ENCODE measurements around the gene MRTFB.

Gene MRTFB

GRCh38 chr16:14285513-14286367 is 214.6 kb downstream of the MRTFB start:
- peak; percentile 93 for DNase-seq (ENCODE audit: low read depth)

- DNase-seq (ENCODE audit: low read depth): no peak
Measured at GRCh38 chr16:14286368-14287230, 215.5 kb downstream of the MRTFB start.

DNA sequence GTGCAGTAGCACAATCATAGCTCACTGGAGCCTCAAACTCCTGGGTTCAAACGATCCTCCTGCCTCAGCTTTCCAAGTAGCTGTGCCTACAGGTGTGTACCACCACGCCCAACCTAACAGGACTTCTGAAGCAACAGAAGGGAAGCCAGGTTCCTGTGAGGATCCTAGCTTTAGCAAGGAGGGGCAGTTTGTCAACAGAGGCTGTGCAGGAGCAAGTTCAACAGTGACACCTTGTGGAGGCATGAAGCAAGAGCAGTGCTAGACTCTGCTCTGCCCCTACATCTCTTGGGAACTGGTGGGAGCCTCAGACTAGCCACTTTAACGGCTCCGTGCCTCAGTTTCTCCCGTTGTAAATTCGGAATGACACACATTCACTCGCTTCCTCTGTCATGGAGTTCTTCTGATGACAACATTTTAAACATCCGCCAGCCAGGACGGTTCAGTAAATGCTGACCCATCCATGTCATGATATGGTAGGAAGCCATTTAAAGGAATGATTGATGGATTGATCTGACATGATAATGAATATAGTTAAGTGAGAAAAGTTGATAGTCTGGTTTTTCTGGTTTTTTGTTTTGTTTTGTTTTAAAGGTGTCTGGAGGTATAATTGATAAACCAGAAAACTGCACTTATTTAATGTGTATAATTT is 218.7 kb downstream of the MRTFB start:
- DNase-seq (ENCODE audit: low read depth): no peak

- DNase-seq (ENCODE audit: low read depth): no peak
Measured at GRCh38 chr16:14291286-14291685, 220.2 kb downstream of the MRTFB start.

DNA sequence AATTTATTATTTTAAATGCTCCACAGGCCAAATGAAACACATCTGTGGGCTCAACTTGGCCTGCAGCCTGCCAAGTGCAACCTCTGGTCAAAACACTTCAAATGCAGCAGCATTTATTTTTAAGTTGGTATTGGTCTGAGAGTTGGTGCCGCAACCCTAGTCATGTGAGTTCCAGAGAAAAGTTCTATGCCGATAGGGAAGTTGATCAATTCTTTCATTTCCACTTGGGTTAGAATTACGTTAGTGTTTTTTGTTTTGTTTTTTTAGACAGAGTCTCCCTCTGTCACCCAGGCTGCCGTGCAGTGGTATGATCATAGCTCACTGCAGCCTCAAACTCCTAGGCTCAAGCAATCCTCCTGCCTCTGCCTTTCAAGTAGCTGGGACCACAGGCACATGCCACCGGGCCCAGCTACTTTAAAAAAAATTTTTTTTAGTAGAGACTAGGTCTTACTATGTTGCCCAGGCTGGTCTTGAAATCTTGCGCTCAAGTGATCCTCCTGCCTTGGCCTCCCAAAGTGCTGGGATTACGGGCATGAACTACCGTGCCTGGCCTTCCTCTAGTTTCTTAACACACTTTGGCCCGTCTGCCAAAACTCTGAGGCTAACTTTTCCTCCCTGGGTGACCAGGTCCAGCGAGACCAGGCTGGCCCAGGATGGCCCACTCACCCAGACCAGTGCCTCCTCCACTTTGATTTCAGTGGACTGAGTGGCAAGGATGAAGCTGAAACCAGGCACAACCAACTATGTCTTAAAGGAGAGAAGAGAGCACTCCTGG is 221.1 kb downstream of the MRTFB start:
- no peak for DNase-seq (ENCODE audit: low read depth)

DNA sequence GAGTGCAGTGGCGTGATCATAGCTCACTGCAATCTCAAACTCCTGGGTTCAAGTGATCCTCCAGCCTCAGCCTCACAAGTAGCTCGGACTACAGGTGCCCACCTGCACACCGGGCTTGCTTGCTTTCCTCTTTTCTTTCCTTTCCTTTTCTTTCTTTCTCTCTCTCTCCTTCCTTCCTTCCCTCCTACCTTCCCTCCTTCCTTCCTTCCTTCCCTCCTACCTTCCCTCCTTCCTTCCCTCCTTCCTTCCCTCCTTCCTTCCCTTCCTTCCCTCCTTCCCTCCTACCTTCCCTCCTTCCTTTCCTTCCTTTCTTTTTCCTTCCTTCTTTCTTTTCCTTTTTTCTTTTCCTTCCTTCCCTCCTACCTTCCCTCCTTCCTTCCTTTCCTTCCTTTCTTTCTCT is 225.5 kb downstream of the MRTFB start:
- no peak for DNase-seq (ENCODE audit: low read depth)

DNA sequence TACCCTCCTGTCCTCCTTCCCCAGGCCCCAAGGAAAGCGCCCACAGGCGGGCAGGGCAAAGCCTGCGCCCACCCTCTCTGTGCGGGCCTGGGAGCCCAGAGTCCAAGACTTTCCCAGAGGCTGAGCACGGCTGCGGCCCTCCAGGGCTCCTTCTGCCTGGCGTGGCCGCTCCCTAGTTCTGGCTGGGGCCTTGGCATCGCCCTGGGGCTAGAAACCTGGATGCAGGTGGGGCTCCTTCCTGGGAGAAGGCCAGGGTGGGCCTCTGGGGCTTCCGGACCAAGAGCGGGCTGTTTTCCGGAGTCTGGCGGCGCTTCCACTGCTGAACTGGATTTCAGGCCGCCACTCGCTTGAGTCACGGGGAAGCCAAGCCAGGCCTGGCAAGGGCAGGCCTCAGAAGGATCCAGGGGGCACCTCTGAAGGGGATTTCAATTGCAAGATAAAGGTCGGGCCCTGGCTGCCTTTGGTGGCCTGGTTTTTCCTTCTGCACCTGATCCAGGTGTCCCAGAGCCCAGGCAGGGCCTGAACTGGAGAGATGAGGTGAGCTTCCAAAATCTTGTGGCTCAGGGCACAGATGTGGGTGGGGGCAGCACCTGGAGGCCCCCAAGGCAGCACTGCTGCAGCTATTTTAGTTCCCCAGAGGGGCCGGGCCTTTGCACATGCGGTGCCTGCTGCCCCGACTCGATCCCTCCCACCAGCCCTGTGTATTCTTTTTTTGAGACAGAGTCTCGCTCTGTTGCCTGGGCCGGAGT is 227.4 kb downstream of the MRTFB start:
- DNase-seq (ENCODE audit: low read depth): no peak

- DNase-seq (ENCODE audit: low read depth): no peak
Measured at GRCh38 chr16:14300705-14301168, 229.6 kb downstream of the MRTFB start.

GRCh38 chr16:14301169-14302030 is 230.3 kb downstream of the MRTFB start:
- no peak for DNase-seq (ENCODE audit: low read depth)

DNA sequence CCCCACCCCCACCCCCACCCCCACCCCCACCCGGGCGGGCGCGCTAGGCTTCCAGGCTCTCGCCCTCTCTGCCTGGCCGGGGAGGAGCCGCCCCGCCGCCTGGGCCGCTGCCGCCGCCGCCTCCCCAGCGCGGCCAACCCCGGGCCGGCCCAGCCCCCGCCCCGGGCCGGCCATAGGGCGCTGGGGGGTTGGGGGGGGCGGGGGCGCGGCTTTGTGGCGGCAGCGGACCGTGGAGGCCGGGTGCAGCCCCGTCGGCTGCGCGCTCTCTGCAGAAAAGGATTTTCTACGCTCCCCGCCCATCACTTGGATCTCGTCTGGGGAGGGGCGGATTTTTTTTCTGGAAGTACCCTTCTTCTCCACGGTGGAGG is 230.9 kb downstream of the MRTFB start:
- no peak for DNase-seq (ENCODE audit: low read depth)

DNA sequence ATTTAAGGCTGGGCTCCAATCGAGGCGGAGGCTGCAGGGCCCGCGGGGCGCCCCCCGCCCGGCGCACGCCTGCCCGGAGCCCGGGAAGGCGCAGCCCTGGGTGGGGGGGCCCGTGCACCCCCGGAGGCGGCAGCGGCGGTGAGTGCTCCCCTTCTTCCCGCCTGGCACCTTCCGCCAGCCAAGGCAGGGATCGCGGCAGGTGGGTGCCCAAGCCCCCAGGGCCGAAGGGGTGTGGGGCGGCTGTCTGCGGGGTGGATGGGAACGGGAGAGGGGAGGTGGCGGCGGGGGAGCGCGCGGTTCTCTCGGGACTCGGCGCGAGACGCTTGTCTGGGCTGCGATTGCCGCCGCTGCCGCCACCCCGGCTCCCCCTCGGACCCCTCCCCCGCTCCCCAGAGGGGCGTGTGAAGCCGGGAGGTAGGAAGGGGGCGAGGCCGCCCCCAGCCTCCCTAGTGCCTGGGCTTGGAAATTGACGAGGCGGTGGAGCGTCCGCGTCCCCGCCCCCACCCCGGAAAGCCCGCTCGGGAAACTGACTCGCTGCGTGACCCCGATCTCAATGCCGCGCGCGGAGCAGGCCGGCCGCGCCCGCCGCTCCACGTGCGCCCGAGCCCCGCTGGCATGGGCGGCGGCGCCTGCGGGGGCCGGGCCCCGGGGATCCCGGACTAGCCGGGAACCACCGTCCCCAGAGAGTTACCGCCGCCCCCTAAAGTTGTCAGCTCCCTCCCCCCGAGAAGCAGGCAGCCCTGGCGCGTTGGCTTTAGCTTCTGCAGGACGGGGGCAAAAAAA is 231.5 kb downstream of the MRTFB start:
- no peak for DNase-seq (ENCODE audit: low read depth)

DNA sequence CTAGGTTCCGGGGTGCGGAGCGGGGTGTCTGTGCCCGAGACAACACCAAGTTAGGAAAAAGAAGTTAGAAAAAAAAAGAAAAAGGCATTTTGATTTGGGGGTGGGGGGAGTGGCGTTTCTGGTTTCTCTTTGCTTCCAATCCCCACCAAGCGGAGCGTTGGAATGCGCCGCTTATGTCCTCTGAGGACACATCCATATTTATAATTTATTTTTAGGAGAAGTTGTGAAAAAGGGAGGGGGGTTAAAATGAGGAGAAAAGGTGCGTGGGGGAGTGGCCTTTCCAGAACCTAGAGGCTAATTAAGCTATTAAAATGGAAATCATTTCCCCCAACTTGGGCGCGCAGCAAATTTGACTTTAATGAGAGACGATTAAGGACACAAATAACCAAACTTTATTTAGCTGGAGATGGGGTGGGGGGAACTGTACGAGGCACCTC is 232.1 kb downstream of the MRTFB start:
- no peak for DNase-seq (ENCODE audit: low read depth)

DNA sequence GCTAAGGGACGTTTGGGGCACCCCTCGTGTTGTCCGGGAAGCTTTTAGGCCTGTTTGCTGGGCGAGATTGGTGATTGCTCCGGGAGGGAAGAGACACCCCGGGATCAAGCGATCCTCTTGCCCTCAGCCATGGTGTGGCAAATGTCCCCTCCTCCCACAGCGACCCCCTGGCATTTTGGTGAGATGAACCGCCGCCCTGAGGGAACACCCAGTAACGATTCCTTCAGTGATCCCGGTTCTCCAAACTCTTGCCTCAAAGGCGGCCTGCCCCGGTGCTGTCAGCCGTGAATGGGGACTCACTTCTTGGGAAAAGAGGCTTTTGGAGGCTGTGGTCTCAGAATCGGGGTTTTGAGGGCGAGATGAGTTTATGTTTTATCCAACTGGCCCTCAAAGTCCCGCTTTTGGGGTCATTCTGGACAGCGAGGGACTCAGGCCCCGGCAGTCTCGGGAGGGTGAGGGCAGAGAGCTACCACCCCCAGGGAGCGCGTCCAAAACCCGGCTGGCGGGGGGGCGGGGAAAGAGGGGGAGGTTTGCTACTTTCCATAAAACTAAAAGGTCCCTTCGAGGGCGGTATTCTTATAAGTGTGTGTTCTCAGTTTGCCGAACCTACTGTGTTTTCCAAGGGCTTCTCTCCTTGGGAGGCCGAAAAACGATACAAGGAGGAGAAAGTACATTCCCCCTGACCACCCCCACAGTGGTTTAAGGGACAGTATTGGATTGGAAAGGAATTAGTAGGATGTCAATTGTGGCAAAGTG is 232.7 kb downstream of the MRTFB start:
- no peak for DNase-seq (ENCODE audit: low read depth)

GRCh38 chr16:14304891-14305460 is 233.9 kb downstream of the MRTFB start:
- no peak for DNase-seq (ENCODE audit: low read depth)

DNA sequence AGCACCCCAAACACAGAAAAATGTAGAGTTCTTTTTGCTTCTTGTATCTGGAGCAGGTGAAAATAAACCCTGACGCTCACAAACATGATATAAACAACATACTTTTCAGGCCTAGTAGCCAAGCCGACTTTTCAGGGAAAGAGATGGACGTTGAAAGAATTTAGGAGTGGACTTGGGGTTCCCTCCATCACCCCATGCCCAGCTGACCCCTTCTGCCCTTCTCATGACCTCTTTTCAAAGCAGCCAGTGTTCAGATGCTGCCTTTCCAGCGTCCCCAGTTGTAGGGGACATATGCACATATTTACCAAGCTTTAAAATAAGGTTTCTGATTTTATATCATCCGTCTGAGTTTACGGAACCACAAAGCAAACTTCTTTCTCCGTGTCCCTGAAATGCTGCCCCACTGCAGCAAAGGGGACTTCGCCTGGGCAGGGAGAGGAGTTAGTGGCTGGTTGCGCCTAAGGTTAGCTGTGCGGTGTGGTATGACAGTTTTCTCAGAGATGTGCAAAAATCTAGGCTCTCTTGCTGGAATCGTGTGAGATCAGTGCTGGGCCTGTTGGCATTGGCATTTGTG is 235.5 kb downstream of the MRTFB start:
- no peak for DNase-seq (ENCODE audit: low read depth)

DNA sequence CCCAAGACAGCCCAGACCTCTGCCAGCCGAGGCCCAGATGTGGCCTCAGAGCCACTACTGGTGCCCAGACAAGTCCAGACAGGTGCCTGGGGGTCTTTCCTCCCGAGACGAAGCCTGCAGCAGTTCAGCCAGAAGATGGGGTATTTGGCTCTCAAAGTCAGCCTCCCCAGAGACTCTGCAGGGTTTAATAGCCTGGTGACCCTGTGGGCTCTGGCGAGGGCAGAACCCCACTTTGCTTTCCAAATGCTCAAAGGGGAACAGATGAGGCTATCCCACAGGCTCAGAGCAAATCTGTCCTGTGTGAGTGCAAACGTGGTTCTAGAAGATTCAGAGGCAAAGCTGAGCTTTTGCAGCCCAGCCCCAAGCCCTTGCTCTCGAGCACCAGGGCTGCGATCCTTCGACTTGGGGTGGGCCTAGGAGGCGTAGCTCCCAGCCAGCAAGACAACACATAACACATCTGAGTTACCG is 236.0 kb downstream of the MRTFB start:
- no peak for DNase-seq (ENCODE audit: low read depth)

- DNase-seq (ENCODE audit: low read depth): no peak
Measured at GRCh38 chr16:14307527-14308367, 236.6 kb downstream of the MRTFB start.
